GM18511 (cell line): ENCODE results near the gene MFRP.
"Not testable (repeated sequence)": the region's sequence is repeated elsewhere in the genome, so short reads cannot be mapped to it uniquely, and the experiment has no call there.

Source experiments
- ATAC-seq: cut with Tn5 transposase; IDR thresholded peaks from one replicate; pipeline ENCODE4 v1.9.1; 2021; ENCODE audit warnings: mild to moderate bottlenecking, moderate library complexity; ENCODE audit not compliant: unreplicated experiment

Gene MFRP

DNA sequence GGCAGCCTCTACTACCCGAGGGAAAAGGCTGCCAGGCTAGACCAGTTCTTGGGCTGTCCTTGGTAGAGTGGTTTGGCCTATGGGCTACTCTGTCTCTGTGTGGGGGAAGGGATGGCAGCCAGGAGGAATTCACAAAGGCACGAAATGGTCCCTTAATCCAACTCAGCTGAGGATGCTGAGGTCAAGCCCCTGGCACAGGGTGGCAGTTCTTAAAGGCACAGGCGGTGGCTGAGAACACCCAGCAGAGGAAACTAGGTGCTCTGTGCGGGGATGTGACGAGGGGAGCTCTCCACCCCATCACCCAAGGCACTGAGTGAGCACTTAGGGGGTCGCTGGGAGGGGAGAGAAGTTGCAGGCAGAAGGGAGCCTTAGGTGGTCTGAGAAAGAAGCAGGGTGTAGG is at the start of gene MFRP:
MFRP (minus strand) TSS at position 101 of the 400 bp plus-strand sequence. CDS start 192 bp downstream, outside the sequence.
- no peak for ATAC-seq

GRCh38 chr11:119391275-119391674 is 44.8 kb upstream of the MFRP start:
- no peak for ATAC-seq

DNA sequence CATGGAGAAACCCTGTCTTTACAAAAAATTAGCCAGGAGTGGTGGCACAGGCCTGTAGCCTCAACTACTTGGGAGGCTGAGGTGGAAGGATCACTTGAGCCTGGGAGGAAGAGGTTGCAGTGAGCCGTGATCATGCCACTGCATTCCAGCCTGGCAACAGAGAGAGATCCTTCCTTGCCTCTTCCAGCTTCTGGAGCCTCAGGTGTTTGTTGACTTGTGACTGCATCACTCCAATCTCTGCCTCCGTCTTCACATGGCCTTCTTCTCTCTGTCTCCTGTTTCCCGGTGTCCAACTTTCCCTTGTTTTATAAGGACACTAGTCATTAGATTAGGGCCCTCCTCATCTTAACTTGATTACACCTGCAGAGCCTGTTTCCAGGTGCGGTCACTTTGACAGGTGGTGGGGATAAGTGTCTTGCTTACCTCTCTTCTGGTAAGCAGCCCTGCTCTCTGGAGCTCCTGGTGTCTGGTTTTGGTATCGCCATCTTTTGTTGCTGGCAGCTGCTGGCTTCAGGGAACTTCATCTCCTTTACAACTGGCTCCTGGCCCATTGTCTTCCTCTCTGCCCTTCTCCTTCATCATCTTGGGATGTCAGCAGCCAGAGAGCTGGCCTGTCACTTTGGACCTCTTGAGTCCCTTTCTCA is 43.2 kb upstream of the MFRP start:
- ATAC-seq, result no peak

GRCh38 chr11:119388103-119388502 is 41.6 kb upstream of the MFRP start:
- no peak for ATAC-seq

DNA sequence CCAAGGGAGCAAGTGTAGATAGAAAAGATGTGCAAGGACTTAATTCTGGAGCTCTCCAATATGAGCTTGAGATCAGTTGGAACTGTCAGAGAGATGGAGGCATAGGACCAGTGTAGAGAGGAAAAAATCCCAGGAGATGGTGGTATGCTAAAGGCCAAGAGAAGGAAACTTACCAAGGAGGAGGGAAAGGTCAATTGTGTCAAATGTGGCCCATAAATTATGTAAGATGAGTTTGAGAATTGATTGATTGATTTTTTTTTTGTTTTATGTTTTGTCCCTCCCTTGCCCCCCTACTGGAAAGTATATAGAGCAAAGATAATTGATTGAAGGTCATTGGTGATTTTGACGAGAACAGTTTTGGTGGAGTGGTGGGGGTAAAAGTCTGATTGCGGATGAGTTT is 37.8 kb upstream of the MFRP start:
- ATAC-seq, result no peak

DNA sequence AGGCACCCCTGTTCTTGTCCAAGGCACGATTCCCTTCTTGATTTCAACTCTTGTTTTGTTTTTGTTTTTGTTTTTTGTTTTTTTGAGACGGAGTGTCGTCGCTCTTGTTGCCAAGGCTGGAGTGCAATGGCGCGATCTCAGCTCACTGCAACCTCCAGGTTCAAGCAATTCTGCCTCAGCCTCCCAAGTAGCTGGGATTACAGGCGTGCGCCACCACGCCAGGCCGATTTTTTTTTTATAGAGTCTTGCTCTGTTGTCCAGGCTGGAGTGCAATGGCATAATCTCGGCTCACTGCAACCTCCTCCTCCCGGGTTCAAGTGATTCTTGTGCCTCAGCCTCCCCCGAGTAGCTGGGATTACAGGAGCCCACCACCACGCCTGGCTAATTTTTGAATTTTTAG is 36.0 kb upstream of the MFRP start:
- ATAC-seq, result not testable (repeated sequence)

- no peak for ATAC-seq
Measured at GRCh38 chr11:119382101-119382500, 35.6 kb upstream of the MFRP start.

GRCh38 chr11:119381181-119381988 is 34.9 kb upstream of the MFRP start, which contains the start of gene USP2:
Gene USP2, minus strand, starts transcription at chr11:119381690. Its CDS starts 8,210 bp downstream, at chr11:119373480.
- peak; percentile 98 for ATAC-seq

DNA sequence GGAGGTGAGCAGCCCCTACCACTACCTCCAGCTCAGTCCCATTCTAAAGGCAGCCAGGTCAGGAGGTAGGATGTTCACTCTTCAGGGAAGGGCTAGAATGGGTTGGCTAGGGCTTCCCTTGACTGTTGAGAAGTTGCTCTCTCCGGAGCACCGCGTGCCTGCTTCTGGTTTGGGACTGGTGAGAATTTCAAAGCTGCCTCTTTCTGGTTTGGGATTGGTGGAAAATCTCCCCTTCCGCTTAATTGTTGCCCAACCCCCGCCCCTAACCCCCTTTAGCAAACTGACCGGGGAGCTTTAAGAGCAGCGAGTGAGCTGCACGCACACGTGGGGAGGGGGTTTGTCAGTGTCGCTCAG is 34.3 kb upstream of the MFRP start:
- no peak for ATAC-seq

- no peak for ATAC-seq
Measured at GRCh38 chr11:119380160-119380826, 33.8 kb upstream of the MFRP start.

GRCh38 chr11:119378851-119379465 is 32.5 kb upstream of the MFRP start:
- ATAC-seq, result no peak

GRCh38 chr11:119377961-119378667 is 31.6 kb upstream of the MFRP start:
- ATAC-seq, result no peak

DNA sequence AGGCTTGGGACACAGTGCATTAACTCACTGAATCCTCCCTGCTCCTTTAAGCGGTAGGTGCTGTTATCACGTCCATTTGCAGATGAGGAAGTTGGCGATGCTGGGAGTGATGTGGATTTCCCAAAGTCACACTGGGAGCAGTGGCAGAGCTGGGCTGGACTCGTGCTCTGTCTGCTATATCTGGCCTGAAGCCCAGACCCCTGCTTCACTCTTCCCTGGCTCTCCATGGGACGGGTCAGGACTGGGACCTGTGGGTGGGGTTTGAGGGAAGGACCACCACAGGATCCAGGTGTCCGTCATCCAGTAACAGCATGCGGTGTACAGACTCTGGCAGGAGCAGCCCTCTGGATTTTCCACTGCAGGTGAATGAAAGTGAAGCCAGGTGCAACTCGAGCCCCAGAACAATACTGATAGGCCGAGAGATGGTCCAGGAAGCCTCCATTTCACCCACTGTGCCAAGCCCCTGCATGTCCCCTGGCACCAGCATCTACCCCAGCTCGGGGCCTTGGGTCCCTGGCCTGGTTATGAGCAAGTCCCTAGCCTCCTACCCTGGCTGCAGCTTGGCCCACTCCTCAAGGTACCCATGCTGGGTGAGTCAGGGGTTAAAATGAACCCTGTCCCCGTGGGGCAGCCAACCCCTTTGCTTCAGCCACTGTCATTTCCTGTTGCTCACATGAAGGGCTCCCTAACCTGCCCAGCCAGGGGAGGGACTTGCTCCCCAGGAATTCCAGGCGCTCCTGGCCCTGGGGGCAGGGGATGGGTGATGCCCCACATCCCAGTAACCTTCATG is 30.8 kb upstream of the MFRP start:
- no peak for ATAC-seq

DNA sequence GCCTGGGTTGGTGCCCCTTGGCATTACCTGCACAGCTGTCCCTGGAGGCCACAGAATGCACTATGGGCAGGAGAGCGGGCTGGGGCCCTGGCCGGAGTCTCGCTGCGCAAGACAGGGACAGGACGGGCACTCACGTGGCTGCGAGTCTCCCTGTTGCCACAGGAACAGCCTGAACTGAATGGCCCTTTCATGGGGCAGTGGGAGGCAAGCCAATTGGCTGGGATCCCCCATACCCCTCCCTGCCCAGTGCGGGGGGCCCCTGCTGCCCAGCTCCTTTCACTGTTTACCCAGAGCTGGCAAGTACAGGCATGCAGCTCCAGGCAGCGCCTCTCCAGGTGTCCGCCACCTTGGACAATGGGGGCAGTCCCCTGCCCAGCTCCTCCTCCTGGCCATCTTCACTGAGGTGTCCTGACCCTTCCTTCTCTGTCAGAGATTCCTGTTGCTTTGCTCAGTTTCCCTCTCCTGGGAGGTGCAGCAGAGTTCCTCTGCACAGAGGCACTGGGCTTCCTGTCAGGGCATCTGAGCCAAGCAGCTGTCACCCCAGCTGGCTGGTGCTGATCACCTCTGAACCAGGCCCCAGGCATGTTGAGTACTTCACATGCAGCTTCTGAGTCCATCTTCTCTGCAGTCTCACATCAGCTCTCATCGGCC is 29.8 kb upstream of the MFRP start:
- ATAC-seq, result no peak

DNA sequence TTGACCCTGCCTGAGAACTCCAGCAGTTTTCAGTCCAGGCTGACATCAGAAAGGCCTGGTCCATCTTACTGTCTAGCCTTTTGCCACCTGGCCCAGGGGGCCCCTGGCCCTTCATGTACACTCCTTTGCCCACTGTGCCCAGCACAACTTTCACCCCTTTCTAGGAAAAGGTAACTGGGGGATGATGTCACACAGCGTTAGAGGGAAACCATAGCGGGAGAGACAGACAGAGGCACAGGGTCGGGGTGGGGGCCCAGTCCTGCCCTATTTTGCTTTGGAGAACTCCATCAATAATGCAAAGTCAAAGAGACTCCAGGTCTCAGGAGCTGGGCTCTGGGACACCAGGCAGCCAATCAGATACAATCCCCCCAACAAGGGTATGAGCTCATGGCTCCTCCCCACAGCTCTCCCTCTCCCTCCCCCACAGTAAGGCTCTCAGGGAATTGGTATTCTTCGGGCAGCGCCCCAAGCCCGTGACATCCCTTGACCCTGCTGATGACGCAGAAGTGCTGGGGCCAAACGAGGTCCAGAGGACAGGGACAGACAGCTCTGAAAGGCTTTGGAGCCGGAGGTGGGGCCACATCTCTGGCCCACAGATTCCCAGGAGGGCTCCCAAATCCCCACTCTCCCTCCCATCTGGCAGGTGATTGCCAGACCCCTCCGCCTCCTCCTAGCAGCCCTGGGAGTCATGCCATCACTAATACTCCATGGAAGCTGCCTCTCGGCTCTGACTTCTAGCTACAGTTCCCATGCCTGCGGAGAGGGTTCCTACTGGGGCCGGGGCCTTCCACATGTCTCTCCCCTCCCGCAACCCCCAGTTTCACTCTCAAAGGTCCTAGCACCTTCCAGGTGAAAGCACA is 29.1 kb upstream of the MFRP start:
- ATAC-seq, result no peak

GRCh38 chr11:119374632-119375336 is 28.3 kb upstream of the MFRP start:
- ATAC-seq, result no peak

DNA sequence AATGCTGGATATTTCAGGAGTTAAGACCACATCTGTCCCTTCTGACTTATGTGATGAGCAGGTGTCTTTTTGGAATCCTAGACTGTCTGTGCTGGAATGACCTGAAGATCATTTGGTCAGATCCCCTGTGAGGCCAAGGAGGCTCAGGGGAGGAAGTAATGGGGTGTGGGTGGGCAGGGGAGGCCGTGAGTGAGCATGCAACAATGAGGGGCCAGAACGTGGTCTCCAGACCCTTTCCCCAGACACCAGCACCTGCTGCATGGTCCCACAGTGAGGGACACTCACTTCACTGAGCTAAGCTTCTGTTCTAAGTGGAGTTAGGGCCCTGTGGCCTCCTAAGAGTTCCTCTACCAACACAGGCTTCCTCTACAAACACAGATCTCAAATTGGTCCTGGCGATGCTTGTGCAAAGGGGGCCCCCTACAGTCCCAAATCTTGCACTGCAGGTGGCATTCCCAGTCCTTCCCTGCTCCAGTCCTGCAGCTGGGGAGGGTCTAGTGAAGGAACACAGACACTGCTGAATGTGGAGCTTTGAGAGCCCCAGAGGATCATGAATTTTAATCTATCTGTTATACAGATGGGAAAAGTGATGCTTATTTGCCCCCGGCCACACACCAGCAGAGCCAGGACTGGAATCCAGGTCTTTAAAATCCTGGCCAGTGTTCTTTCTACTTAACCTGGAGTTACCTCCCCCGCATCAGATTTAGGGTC is 27.6 kb upstream of the MFRP start:
- no peak for ATAC-seq
